HG02840 (cell line): ENCODE data around the gene PIRT.

ENCODE experiments used
- ATAC-seq: cut with Tn5 transposase; IDR thresholded peaks from one replicate; pipeline ENCODE4 v1.9.1; 2021; ENCODE audit warnings: mild to moderate bottlenecking, moderate library complexity, moderate number of reproducible peaks; ENCODE audit not compliant: unreplicated experiment, low FRiP score

PIRT gene

GRCh38 chr17:10790491-10791401, 47.1 kb downstream of the PIRT start:
- ATAC-seq: no peak

DNA sequence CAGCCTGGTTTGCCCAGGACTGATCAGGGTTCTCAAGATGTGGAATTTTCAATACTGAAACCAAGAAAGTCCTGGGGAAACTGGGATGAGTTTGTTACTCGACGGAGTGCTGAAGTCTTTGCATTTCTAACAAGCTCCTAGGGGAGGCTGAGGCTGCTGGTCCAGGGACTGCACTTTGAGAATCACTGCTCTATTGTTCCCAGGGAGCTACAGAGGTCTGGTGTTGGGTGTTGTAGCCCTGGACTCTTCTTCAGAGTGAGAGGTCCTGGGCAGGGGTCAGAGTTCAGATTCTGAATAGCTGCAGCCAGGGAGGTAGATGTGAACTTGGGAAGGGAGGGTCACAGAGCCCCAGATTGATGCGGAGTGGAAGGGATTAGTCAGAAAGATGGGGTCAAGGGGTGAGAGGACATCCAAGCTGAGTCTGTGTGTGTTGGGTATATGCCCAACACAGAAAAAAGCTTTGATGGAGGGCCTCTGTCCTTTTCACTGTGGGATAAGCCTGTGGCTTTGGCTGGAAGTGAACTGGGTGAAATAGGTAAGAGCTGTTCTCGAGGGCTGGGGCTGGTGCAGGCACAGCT, 48.1 kb downstream of the PIRT start:
- no peak for ATAC-seq

DNA sequence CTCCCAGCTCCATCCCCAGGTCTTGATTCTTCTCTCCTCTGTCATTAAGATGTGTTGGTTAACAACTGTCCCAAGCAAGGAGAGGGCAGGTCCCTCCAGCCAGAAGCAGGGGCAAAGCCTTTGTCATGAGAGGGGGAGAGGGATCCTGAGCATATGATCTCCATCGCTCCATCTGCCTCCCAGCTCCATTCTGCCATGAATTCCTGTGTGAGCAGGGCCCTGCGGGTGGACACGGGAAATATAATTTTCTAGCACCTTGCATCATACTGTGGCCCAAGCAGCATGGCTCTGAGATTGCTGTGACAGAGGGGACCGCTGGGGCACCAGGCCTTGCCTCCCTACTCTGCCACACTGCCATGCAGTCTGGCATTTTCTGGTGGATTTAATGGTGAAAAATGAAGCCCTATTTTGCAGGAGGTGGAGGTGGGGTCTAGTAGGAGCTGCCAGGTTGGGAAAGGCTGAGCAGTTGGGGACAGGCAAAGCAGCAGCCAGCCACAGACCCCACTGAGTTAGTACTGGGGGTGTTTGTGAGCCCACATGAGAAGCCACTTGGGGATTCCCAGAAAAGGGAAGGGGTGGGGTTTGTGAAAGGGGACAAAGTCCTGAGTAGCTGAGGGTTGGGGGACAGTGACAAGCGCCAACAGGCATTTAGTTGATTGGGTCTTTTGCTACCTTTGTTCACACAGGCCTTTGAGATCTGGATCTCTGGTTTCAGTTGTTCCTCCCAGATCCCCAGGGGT, 50.4 kb downstream of the PIRT start:
- no peak for ATAC-seq

- ATAC-seq: no peak
Observed at GRCh38 chr17:10785295-10785694, 52.6 kb downstream of the PIRT start.

DNA sequence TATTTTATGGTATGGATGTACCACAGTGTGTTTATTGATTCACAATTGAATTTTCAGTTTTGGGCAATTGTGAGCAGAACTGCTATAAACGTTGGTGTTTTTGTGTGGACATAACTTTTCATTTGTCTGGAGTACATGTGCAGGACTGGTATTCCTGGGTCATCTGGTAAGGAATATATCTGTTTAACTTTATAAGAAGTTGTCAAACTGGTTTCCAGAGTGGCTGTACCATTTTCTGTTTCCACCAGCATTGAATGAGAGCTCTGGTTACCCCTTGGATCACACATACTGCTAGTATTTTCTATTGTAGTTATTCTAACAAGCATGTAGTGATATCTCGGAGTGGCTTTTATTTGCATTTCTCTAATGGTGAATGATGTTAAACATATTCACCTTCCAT, 58.3 kb downstream of the PIRT start:
- ATAC-seq: no peak

DNA sequence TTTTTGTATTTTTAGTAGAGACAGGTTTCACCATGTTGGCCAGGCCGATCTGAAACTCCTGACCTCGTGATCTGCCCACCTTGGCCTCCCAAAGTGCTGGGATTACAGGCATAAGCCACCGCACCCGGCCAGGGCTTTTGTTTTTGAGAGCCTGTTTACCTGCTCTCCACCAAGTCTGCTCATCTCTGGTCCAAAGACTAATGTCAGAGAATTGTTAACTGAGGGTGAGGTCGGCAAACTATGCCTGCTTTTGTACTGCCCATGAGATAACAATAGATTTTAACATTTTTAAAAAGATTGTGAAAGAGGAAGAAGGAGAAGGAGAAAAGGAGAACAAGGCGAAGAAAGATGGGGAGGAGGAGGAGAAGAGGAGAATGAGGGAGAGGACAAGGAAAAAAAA, 60.0 kb downstream of the PIRT start:
- no peak for ATAC-seq

- no peak for ATAC-seq
Observed at GRCh38 chr17:10777131-10777807, 60.6 kb downstream of the PIRT start.

GRCh38 chr17:10776381-10776780, 61.5 kb downstream of the PIRT start:
- ATAC-seq: no peak

- ATAC-seq: no peak
Observed at GRCh38 chr17:10775740-10776356, 62.0 kb downstream of the PIRT start.

GRCh38 chr17:10775058-10775457, 62.8 kb downstream of the PIRT start:
- ATAC-seq: no peak

GRCh38 chr17:10773391-10773790, 64.5 kb downstream of the PIRT start:
- no peak for ATAC-seq
